Central memory CD8-positive, alpha-beta T cell (primary cell): ENCODE results near the gene KIAA1755.

ENCODE experiments used
- ATAC-seq: fragments of 150-1000 bp; cut with Tn5 transposase; replicated peaks from 2 replicates; pipeline ENCODE4 v1.10.0; 2022; ENCODE audit warnings: mild to moderate bottlenecking, moderate FRiP score, moderate number of reproducible peaks; ENCODE audit not compliant: poor library complexity, severe bottlenecking; ENCODE audit errors: extremely low read depth
- DNase-seq, 2 donors: peaks; one replicate each; pipeline ENCODE4 v3.0.0; 2021; ENCODE audit warnings: low spot score in 2 of 2
- H3K27ac Mint-ChIP-seq: one replicate; pipeline ENCODE4 v1.8.0; 2022; ENCODE audit warnings: low read depth, mild to moderate bottlenecking, moderate library complexity, mixed read lengths
- H3K27me3 Mint-ChIP-seq: one replicate; pipeline ENCODE4 v1.8.0; 2022; ENCODE audit warnings: mixed read lengths
- H3K36me3 Mint-ChIP-seq: one replicate; pipeline ENCODE4 v1.8.0; 2022; ENCODE audit warnings: mild to moderate bottlenecking, moderate library complexity, mixed read lengths; ENCODE audit not compliant: insufficient read depth
- H3K4me1 Mint-ChIP-seq: one replicate; pipeline ENCODE4 v1.8.0; 2022; ENCODE audit warnings: mixed read lengths
- H3K4me3 Mint-ChIP-seq: one replicate; pipeline ENCODE4 v1.8.0; 2022; ENCODE audit warnings: mild to moderate bottlenecking, moderate library complexity, mixed read lengths
- H3K9me3 Mint-ChIP-seq: one replicate; pipeline ENCODE4 v1.8.0; 2022; ENCODE audit warnings: mixed read lengths

KIAA1755 gene

DNA sequence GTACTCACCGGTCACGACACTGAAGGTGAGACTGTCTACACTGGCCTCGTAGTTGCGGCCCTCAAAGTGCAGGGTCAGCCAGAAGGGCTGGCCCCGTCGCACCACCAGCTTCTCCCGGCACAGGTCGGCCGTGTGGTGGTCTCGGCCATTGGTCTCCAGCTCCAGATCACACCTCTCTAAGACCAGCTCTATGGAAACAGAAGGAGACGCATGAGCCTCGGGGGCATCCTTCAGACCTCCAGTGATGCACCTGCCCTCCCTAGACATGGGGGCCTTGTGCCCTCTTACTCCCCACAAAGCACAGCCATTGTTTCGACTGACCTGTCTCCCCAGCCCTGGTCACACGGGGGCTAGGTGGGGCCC, 99.1 kb downstream of the KIAA1755 start:
- Mint-ChIP-seq H3K36me3 (peaks cover 2% of the 10 kb centered on the region), H3K9me3 (no peaks in the 10 kb centered on the region), H3K27ac (no peak overlapping the region), H3K27me3 (peaks cover 37% of the 10 kb centered on the region), H3K4me3 (no peak overlapping the region), H3K4me1 (peaks cover 7% of the 10 kb centered on the region)
- no peak for DNase-seq
- no peak for ATAC-seq
